Osteoblast (primary cell): Measurements from ENCODE around the gene IL16. TPM values are rescaled to one million over a fixed set of nuclear protein-coding genes. Genes with fewer than 3 reads are reported as not detected.

Experiments
- DNase-seq: peaks from one replicate; pipeline ENCODE4 v3.0.0; 2011; ENCODE audit warnings: low spot score, mixed read lengths; ENCODE audit not compliant: insufficient read length; ENCODE audit errors: missing footprints
- H2AFZ ChIP-seq: 2 replicates; pipeline ENCODE4 v1.6.0; 2011; ENCODE audit warnings: mild to moderate bottlenecking, low read length
- H3K27ac ChIP-seq: 2 replicates; pipeline ENCODE4 v1.5.1; 2011; ENCODE audit warnings: mild to moderate bottlenecking, low read depth, low read length, moderate library complexity
- H3K27me3 ChIP-seq: 2 replicates; pipeline ENCODE4 v1.6.0; 2012; ENCODE audit warnings: mild to moderate bottlenecking, control low read depth, inconsistent platforms, low read length, moderate library complexity; ENCODE audit not compliant: insufficient read depth
- H3K36me3 ChIP-seq: 2 replicates; pipeline ENCODE4 v1.5.1; 2011; ENCODE audit warnings: mild to moderate bottlenecking, low read length, control low read depth, moderate library complexity; ENCODE audit not compliant: insufficient read depth
- H3K4me1 ChIP-seq: 2 replicates; pipeline ENCODE4 v1.5.1; 2011; ENCODE audit warnings: mild to moderate bottlenecking, low read length, control low read depth, moderate library complexity; ENCODE audit not compliant: insufficient read depth
- H3K4me2 ChIP-seq: 2 replicates; pipeline ENCODE4 v1.6.0; 2011; ENCODE audit warnings: mild to moderate bottlenecking, low read length; ENCODE audit not compliant: insufficient read depth
- H3K4me3 ChIP-seq: fragments of 200-600 bp; sonication (generic); 3 replicates; pipeline ENCODE4 v1.5.1; 2012; ENCODE audit warnings: mild to moderate bottlenecking, low read length, inconsistent platforms; ENCODE audit not compliant: insufficient read depth
- H3K79me2 ChIP-seq: 2 replicates; pipeline ENCODE4 v1.6.0; 2012; ENCODE audit warnings: mild to moderate bottlenecking, low read length, control low read depth, inconsistent platforms; ENCODE audit not compliant: insufficient read depth
- H3K9me3 ChIP-seq: 2 replicates; pipeline ENCODE4 v1.5.1; 2011; ENCODE audit warnings: low read depth, low read length, control low read depth
- H4K20me1 ChIP-seq: 2 replicates; pipeline ENCODE4 v1.6.0; 2012; ENCODE audit warnings: mild to moderate bottlenecking, low read length, control low read depth; ENCODE audit not compliant: insufficient read depth
- total RNA-seq: library from RNA; depleted of rRNA; stranded (reverse); fragments of >200 nt; gene quantifications from 2 replicates; pipeline ENCODE4 v1.2.3, GENCODE V29; 2012
- TF ChIP-seq, protein P1 (sequence below): IDR thresholded peaks from 2 replicates; pipeline ENCODE4 v1.5.1; 2011; ENCODE audit warnings: mild to moderate bottlenecking, low read depth, low read length, moderate library complexity; ENCODE audit errors: extremely low read depth

Gene IL16
- total RNA-seq, 1 donor = 6.5 TPM

DNA sequence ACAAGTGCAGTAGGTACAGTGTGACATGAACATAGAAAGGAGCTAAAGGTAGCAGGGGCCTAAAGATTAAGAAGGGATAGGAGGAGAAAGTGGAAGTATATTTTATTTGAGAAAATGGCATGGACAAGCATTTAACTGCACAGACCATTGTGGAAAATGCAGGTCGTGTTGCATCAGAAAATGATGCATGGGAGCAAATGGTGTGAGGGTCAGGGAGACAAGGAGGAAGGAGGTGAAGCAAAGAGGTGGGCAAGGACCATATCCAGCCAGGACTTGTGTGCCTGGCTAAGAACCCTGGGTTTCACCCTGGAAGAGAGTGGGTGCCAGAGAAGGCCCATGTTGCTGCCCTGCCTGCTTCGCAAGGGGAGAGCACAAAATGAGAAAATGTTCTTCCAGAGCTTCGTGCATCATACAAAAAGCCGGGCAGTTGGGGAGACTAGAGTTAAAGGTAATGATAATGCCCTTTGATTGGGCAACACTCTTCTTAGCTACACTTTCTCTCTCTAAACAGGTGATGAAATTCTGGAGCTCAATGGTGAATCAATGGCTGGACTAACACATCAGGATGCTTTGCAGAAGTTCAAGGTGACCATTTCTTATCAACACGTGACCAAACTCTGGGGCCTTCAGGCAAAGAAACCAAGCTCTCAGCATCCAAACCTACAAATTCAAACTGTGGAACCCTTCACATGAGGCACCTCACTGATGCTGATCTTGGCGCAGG lies 81.8 kb downstream of the IL16 start:
- Histone ChIP-seq H3K4me2 (no peak overlapping the region), H2AFZ (no peak overlapping the region), H3K27ac (no peak overlapping the region), H3K36me3 (no peaks in the 10 kb centered on the region), H3K27me3 (peaks cover 3% of the 10 kb centered on the region), H3K79me2 (no peaks in the 10 kb centered on the region), H3K4me1 (peaks cover 9% of the 10 kb centered on the region), H3K4me3 (no peak overlapping the region), H3K9me3 (no peaks in the 10 kb centered on the region), H4K20me1 (no peaks in the 10 kb centered on the region)
- no peak for DNase-seq
- TF ChIP-seq, protein P1, sequence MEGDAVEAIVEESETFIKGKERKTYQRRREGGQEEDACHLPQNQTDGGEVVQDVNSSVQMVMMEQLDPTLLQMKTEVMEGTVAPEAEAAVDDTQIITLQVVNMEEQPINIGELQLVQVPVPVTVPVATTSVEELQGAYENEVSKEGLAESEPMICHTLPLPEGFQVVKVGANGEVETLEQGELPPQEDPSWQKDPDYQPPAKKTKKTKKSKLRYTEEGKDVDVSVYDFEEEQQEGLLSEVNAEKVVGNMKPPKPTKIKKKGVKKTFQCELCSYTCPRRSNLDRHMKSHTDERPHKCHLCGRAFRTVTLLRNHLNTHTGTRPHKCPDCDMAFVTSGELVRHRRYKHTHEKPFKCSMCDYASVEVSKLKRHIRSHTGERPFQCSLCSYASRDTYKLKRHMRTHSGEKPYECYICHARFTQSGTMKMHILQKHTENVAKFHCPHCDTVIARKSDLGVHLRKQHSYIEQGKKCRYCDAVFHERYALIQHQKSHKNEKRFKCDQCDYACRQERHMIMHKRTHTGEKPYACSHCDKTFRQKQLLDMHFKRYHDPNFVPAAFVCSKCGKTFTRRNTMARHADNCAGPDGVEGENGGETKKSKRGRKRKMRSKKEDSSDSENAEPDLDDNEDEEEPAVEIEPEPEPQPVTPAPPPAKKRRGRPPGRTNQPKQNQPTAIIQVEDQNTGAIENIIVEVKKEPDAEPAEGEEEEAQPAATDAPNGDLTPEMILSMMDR = no peak

DNA sequence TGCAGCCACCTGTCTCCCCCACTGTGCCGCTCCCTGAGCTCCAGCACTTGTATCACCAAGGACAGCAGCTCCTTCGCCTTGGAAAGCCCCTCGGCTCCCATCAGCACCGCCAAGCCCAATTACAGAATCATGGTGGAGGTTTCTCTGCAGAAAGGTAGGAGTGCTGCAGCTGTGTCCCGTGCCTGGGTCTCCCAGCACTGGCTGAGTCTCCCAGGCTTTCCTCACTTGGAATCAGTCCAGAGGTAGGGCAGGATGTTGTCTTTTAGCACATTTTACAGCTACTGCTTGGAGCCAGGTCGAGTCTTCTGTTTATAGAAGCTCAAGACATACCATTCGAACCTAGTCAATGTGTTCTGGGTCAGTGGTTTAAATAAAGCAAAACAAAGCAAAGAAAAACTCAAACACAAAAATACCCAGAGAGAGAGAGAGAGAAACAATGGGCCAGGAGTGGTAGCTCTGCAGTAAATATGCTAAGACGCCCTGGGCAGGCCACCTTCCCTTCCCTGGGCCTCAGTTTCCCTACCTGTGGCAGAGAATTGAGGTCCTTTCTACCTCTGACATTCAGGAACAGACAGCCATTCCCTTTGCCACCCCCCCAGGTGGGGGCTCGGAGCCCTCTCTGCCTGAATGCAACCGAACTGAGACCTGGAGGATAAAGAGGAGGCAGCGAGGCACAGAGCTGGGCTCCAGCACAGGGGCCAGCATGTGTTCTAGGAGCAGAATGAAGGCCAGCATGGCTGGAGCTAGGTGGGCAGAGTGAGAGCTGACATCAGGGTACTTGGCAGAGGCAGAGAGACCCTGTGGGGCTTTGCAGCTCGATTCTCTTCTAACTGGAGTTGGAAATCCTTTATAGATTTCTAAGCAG lies 83.2 kb downstream of the IL16 start:
- Histone ChIP-seq H3K27me3 (peaks cover 3% of the 10 kb centered on the region), H3K4me1 (peaks cover 9% of the 10 kb centered on the region), H4K20me1 (no peaks in the 10 kb centered on the region), H3K79me2 (no peaks in the 10 kb centered on the region), H3K4me2 (no peak overlapping the region), H2AFZ (no peak overlapping the region), H3K4me3 (no peak overlapping the region), H3K27ac (no peak overlapping the region), H3K9me3 (no peaks in the 10 kb centered on the region), H3K36me3 (no peaks in the 10 kb centered on the region)
- DNase-seq = no peak
- TF ChIP-seq, protein P1 = no peak

DNA sequence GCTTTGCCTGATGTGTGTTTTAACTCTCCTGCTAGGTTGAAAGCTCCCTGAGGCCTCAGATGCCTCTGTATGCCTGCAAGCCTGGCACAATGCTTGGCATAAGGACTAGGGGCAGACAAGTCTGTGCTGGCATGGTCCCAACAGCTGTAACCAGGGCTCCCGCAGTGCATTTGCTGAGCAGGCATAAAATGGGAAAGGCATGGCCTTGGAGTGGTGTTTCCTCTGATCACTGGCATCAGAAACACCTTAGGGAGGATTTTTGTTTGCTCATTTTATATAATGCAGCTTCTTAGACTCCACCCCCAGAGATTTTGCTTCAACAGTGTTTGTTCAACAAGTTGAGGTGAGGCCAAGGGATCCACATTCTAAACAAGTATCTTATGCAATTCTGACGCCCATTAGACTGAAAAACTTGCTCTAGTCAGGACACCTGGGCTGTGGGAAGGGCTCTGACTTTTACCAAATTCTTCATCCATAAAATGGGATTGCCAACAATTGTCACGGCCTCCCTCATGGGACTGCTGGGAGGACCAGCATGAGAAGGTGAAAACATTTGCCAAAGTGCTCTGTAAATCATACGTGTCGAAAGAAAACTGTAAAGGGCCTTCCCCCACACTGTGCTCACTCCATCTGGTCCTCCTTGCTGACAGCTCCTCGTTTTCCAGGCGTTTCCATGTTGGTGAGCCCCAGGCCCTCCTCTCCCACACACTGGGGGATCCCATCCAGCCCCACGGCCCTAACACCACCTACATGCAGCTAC lies 84.2 kb downstream of the IL16 start:
- no peak for DNase-seq
- Histone ChIP-seq H2AFZ (no peak overlapping the region), H3K4me2 (no peak overlapping the region), H3K9me3 (no peaks in the 10 kb centered on the region), H3K36me3 (no peaks in the 10 kb centered on the region), H3K4me1 (peaks cover 3% of the 10 kb centered on the region), H3K27me3 (peaks cover 3% of the 10 kb centered on the region), H4K20me1 (no peaks in the 10 kb centered on the region), H3K4me3 (no peak overlapping the region), H3K79me2 (no peaks in the 10 kb centered on the region), H3K27ac (no peak overlapping the region)
- TF ChIP-seq, protein P1 = no peak

DNA sequence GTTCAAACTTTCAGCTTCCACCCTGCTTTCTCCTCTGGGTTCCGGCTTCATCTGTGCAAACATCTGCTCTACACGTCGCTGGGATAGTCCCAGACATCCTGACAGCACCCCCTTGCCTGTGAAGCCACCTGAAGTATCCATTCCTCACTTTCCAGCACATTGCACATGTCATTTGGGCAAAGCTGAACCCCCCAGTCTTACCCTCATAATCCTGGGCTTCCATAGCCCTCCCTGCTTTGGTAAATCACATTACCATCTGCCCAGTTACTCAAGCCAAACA lies 84.7 kb downstream of the IL16 start:
- TF ChIP-seq, protein P1 = no peak
- H3K36me3 ChIP-seq = no peaks in the 10 kb centered on the region
- no peak overlapping the region for H3K27ac ChIP-seq
- no peaks in the 10 kb centered on the region for H3K4me1 ChIP-seq
- no peaks in the 10 kb centered on the region for H4K20me1 ChIP-seq
- H3K79me2 ChIP-seq = no peaks in the 10 kb centered on the region
- no peak overlapping the region for H2AFZ ChIP-seq
- peaks cover 3% of the 10 kb centered on the region for H3K27me3 ChIP-seq
- no peak overlapping the region for H3K4me2 ChIP-seq
- no peak overlapping the region for H3K4me3 ChIP-seq
- DNase-seq = no peak
- H3K9me3 ChIP-seq = no peaks in the 10 kb centered on the region
